Mesodermal cell (in vitro differentiated cells): Measurements from ENCODE around the gene PYDC1.
"Not testable (repeated sequence)": the region's sequence is repeated elsewhere in the genome, so short reads cannot be mapped to it uniquely, and the experiment has no call there.

Experiments
- H3K27ac ChIP-seq: 2 replicates; pipeline ENCODE4 v1.7.0; 2013; ENCODE audit warnings: mild to moderate bottlenecking, low read depth, low read length, moderate library complexity; ENCODE audit not compliant: severe bottlenecking
- H3K36me3 ChIP-seq: 2 replicates; pipeline ENCODE4 v1.7.1; 2013; ENCODE audit warnings: mild to moderate bottlenecking, low read length, moderate library complexity; ENCODE audit not compliant: control insufficient read depth, insufficient read depth
- H3K4me1 ChIP-seq: one replicate; pipeline ENCODE4 v1.7.1; 2013; ENCODE audit warnings: mild to moderate bottlenecking, low read length; ENCODE audit not compliant: insufficient read depth, control insufficient read depth, poor library complexity, severe bottlenecking
- H3K4me3 ChIP-seq: 2 replicates; pipeline ENCODE4 v1.7.0; 2013; ENCODE audit warnings: low read length, control low read depth, mild to moderate bottlenecking; ENCODE audit not compliant: insufficient read depth, poor library complexity, severe bottlenecking; ENCODE audit errors: extremely low read depth
- H3K9me3 ChIP-seq: 2 replicates; pipeline ENCODE4 v1.7.1; 2013; ENCODE audit warnings: mild to moderate bottlenecking, low read length, moderate library complexity; ENCODE audit not compliant: control insufficient read depth
- WGBS, 2 experiments: methylation state at CpG; one replicate each; pipeline ENCODE4 v1.1.5; 2013; ENCODE audit warnings: missing lambda C conversion rate in 2 of 2; ENCODE audit not compliant: insufficient coverage in 2 of 2; 5-methylcytosine and 5-hydroxymethylcytosine counted together

The PYDC1 gene

GRCh38 chr16:31246296-31246695 lies 29.4 kb upstream of the PYDC1 start:
- no peaks in the 10 kb centered on the region for H3K4me1 ChIP-seq
- no peak overlapping the region for H3K4me3 ChIP-seq
- no peak overlapping the region for H3K27ac ChIP-seq
- H3K9me3 ChIP-seq, result no peaks in the 10 kb centered on the region
- H3K36me3 ChIP-seq, result no peaks in the 10 kb centered on the region
- 87 to 89% methylated on average over 3 of the region's 3 CpGs for WGBS, 2 experiments

- not testable (repeated sequence) for H3K9me3 ChIP-seq, H3K4me1 ChIP-seq, H3K36me3 ChIP-seq, H3K27ac ChIP-seq, H3K4me3 ChIP-seq
- WGBS, 2 experiments, result 35 to 39% methylated on average over 2 to 6 of the region's 8 CpGs
Observed at GRCh38 chr16:31245598-31245997, 28.7 kb upstream of the PYDC1 start.

GRCh38 chr16:31243734-31244670 lies 27.1 kb upstream of the PYDC1 start:
- no peaks in the 10 kb centered on the region for H3K4me1 ChIP-seq
- WGBS, 2 experiments, result 74 to 75% methylated on average over 6 to 7 of the region's 9 CpGs
- H3K9me3 ChIP-seq, result no peaks in the 10 kb centered on the region
- no peaks in the 10 kb centered on the region for H3K36me3 ChIP-seq
- no peak overlapping the region for H3K27ac ChIP-seq
- H3K4me3 ChIP-seq, result no peak overlapping the region

GRCh38 chr16:31242206-31242605 lies 25.3 kb upstream of the PYDC1 start:
- 83 to 86% methylated on average over 3 of the region's 6 CpGs for WGBS, 2 experiments
- H3K27ac ChIP-seq, result no peak overlapping the region

GRCh38 chr16:31238041-31238440 lies 21.1 kb upstream of the PYDC1 start:
- 86 to 95% methylated on average over 3 of the region's 4 CpGs for WGBS, 2 experiments
- no peaks in the 10 kb centered on the region for H3K4me1 ChIP-seq
- no peaks in the 10 kb centered on the region for H3K36me3 ChIP-seq
- H3K4me3 ChIP-seq, result no peak overlapping the region
- no peak overlapping the region for H3K27ac ChIP-seq
- H3K9me3 ChIP-seq, result no peaks in the 10 kb centered on the region

More at GRCh38 chr16:31242206-31242605, 25.3 kb upstream of the PYDC1 start:
- Histone ChIP-seq H3K4me3 (no peak overlapping the region), H3K9me3 (no peaks in the 10 kb centered on the region), H3K36me3 (no peaks in the 10 kb centered on the region), H3K4me1 (no peaks in the 10 kb centered on the region)

- WGBS, 2 experiments, result 84 to 94% methylated on average over 8 of the region's 10 CpGs
- Histone ChIP-seq H3K9me3 (no peaks in the 10 kb centered on the region), H3K27ac (no peak overlapping the region), H3K4me3 (no peak overlapping the region), H3K4me1 (no peaks in the 10 kb centered on the region), H3K36me3 (no peaks in the 10 kb centered on the region)
Observed at GRCh38 chr16:31229501-31229900, 12.6 kb upstream of the PYDC1 start.

GRCh38 chr16:31228206-31228605 lies 11.3 kb upstream of the PYDC1 start:
- H3K4me3 ChIP-seq, result no peak overlapping the region

GRCh38 chr16:31225193-31225592 lies 8.3 kb upstream of the PYDC1 start:
- no peaks in the 10 kb centered on the region for H3K9me3 ChIP-seq
- 86 to 90% methylated on average over 1 to 2 of the region's 3 CpGs for WGBS, 2 experiments
- no peaks in the 10 kb centered on the region for H3K36me3 ChIP-seq
- no peaks in the 10 kb centered on the region for H3K4me1 ChIP-seq
- no peak overlapping the region for H3K4me3 ChIP-seq
- no peak overlapping the region for H3K27ac ChIP-seq

More at GRCh38 chr16:31228206-31228605, 11.3 kb upstream of the PYDC1 start:
- Histone ChIP-seq H3K27ac (no peak overlapping the region), H3K36me3 (no peaks in the 10 kb centered on the region), H3K4me1 (no peaks in the 10 kb centered on the region), H3K9me3 (no peaks in the 10 kb centered on the region)
- WGBS, 2 experiments, result 67 to 89% methylated on average over 1 of the region's 4 CpGs

GRCh38 chr16:31224092-31224955 lies 7.4 kb upstream of the PYDC1 start:
- Histone ChIP-seq H3K4me3 (no peak overlapping the region), H3K9me3 (no peaks in the 10 kb centered on the region), H3K27ac (no peak overlapping the region), H3K36me3 (no peaks in the 10 kb centered on the region), H3K4me1 (no peaks in the 10 kb centered on the region)
- 96% methylated on average over 69 to 75 of the region's 80 CpGs for WGBS, 2 experiments

GRCh38 chr16:31223044-31223443 lies 6.1 kb upstream of the PYDC1 start:
- H3K27ac ChIP-seq, result no peak overlapping the region
- 77 to 87% methylated on average over 4 to 5 of the region's 5 CpGs for WGBS, 2 experiments
- no peaks in the 10 kb centered on the region for H3K9me3 ChIP-seq

More at GRCh38 chr16:31223044-31223443, 6.1 kb upstream of the PYDC1 start:
- H3K4me1 ChIP-seq, result no peaks in the 10 kb centered on the region
- H3K36me3 ChIP-seq, result no peaks in the 10 kb centered on the region
- no peak overlapping the region for H3K4me3 ChIP-seq
